ENCODE results near the gene NELFB. TPM values are rescaled to one million over a fixed set of nuclear protein-coding genes. Genes with fewer than 3 reads are reported as not detected.
A peak's percentile ranks its signal among the peaks of the same experiment; 100 is the strongest.

NELFB gene
- total and polyA plus RNA-seq, 9 of the 15 experiments (the other 6 are each of a cell fraction or from before 2014, with no cell fraction given): 0.24 to 84.0 (median 29.7) TPM

GRCh38 chr9:137241490-137242268 lies 13.4 kb upstream of the NELFB start (continued):
- TF ChIP-seq, protein P1, sequence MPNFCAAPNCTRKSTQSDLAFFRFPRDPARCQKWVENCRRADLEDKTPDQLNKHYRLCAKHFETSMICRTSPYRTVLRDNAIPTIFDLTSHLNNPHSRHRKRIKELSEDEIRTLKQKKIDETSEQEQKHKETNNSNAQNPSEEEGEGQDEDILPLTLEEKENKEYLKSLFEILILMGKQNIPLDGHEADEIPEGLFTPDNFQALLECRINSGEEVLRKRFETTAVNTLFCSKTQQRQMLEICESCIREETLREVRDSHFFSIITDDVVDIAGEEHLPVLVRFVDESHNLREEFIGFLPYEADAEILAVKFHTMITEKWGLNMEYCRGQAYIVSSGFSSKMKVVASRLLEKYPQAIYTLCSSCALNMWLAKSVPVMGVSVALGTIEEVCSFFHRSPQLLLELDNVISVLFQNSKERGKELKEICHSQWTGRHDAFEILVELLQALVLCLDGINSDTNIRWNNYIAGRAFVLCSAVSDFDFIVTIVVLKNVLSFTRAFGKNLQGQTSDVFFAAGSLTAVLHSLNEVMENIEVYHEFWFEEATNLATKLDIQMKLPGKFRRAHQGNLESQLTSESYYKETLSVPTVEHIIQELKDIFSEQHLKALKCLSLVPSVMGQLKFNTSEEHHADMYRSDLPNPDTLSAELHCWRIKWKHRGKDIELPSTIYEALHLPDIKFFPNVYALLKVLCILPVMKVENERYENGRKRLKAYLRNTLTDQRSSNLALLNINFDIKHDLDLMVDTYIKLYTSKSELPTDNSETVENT (CRISPR knock-in tag; IDR thresholded peaks at IDR 0.05): 0 out of 2 replicates have a peak, but pooled peaks have one; percentile 63
- TF ChIP-seq ZNF311 (CRISPR knock-in tag; IDR thresholded peaks at IDR 0.05): no peak
- TF ChIP-seq, protein P2, sequence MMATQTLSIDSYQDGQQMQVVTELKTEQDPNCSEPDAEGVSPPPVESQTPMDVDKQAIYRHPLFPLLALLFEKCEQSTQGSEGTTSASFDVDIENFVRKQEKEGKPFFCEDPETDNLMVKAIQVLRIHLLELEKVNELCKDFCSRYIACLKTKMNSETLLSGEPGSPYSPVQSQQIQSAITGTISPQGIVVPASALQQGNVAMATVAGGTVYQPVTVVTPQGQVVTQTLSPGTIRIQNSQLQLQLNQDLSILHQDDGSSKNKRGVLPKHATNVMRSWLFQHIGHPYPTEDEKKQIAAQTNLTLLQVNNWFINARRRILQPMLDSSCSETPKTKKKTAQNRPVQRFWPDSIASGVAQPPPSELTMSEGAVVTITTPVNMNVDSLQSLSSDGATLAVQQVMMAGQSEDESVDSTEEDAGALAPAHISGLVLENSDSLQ (IDR thresholded peaks at IDR 0.05): no peak
- TF ChIP-seq SIN3B (IDR thresholded peaks at IDR 0.05; ENCODE audit: low read depth): no peak
- TF ChIP-seq ZBTB8A (IDR thresholded peaks at IDR 0.05; ENCODE audit: partially characterized antibody): no peak
- TF ChIP-seq MAZ (CRISPR knock-in tag; conservative IDR thresholded peaks at IDR 0.05 in 1 of 2, IDR thresholded peaks at IDR 0.05 in 1 of 2): 0 out of 4 replicates have a peak, but pooled peaks of 1 of the 2 experiments have one; percentile 28
- no peak for TF ChIP-seq ZNF717 (CRISPR knock-in tag; IDR thresholded peaks at IDR 0.05)
- no peak for TF ChIP-seq RHOXF2B (CRISPR knock-in tag; conservative IDR thresholded peaks at IDR 0.05)
- TF ChIP-seq ETV6 (IDR thresholded peaks at IDR 0.05; ENCODE audit: borderline replicate concordance in 1 of 2, low read depth in 2 of 2, low read length in 1 of 2): no peak
- no peak for TF ChIP-seq ETV6 (CRISPR knock-in tag; IDR thresholded peaks at IDR 0.05; ENCODE audit: borderline replicate concordance)
- TF ChIP-seq, protein P3, sequence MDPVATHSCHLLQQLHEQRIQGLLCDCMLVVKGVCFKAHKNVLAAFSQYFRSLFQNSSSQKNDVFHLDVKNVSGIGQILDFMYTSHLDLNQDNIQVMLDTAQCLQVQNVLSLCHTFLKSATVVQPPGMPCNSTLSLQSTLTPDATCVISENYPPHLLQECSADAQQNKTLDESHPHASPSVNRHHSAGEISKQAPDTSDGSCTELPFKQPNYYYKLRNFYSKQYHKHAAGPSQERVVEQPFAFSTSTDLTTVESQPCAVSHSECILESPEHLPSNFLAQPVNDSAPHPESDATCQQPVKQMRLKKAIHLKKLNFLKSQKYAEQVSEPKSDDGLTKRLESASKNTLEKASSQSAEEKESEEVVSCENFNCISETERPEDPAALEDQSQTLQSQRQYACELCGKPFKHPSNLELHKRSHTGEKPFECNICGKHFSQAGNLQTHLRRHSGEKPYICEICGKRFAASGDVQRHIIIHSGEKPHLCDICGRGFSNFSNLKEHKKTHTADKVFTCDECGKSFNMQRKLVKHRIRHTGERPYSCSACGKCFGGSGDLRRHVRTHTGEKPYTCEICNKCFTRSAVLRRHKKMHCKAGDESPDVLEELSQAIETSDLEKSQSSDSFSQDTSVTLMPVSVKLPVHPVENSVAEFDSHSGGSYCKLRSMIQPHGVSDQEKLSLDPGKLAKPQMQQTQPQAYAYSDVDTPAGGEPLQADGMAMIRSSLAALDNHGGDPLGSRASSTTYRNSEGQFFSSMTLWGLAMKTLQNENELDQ (CRISPR knock-in tag; IDR thresholded peaks at IDR 0.05; ENCODE audit: borderline replicate concordance): no peak
- no peak for TF ChIP-seq TRIM24 (IDR thresholded peaks at IDR 0.05)
- TF ChIP-seq, protein P4, sequence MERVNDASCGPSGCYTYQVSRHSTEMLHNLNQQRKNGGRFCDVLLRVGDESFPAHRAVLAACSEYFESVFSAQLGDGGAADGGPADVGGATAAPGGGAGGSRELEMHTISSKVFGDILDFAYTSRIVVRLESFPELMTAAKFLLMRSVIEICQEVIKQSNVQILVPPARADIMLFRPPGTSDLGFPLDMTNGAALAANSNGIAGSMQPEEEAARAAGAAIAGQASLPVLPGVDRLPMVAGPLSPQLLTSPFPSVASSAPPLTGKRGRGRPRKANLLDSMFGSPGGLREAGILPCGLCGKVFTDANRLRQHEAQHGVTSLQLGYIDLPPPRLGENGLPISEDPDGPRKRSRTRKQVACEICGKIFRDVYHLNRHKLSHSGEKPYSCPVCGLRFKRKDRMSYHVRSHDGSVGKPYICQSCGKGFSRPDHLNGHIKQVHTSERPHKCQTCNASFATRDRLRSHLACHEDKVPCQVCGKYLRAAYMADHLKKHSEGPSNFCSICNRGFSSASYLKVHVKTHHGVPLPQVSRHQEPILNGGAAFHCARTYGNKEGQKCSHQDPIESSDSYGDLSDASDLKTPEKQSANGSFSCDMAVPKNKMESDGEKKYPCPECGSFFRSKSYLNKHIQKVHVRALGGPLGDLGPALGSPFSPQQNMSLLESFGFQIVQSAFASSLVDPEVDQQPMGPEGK (CRISPR knock-in tag; IDR thresholded peaks at IDR 0.05; ENCODE audit: borderline replicate concordance): no peak
- TF ChIP-seq ZNF165 (CRISPR knock-in tag; IDR thresholded peaks at IDR 0.05; ENCODE audit: borderline replicate concordance): no peak
- TF ChIP-seq HMGN3 (IDR thresholded peaks at IDR 0.05; ENCODE audit: borderline replicate concordance, extremely low read depth, insufficient read length, low read depth, low read length): peak; percentile 85
- TF ChIP-seq, protein P5, sequence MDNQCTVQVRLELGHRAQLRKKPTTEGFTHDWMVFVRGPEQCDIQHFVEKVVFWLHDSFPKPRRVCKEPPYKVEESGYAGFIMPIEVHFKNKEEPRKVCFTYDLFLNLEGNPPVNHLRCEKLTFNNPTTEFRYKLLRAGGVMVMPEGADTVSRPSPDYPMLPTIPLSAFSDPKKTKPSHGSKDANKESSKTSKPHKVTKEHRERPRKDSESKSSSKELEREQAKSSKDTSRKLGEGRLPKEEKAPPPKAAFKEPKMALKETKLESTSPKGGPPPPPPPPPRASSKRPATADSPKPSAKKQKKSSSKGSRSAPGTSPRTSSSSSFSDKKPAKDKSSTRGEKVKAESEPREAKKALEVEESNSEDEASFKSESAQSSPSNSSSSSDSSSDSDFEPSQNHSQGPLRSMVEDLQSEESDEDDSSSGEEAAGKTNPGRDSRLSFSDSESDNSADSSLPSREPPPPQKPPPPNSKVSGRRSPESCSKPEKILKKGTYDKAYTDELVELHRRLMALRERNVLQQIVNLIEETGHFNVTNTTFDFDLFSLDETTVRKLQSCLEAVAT (IDR thresholded peaks at IDR 0.05): 0 out of 4 replicates have a peak, but pooled peaks of 1 of the 2 experiments have one; percentile 33
- TF ChIP-seq MCM2 (IDR thresholded peaks at IDR 0.05; ENCODE audit: low read depth): no peak
- TF ChIP-seq TEAD1 (CRISPR knock-in tag; IDR thresholded peaks at IDR 0.05): no peak
